Measurements from ENCODE around the gene SPATA13. TPM values are rescaled to one million over a fixed set of nuclear protein-coding genes. Genes with fewer than 3 reads are reported as not detected.

The SPATA13 gene
- total RNA-seq, 1 donor from 2014 or later, result 11.4 TPM

DNA sequence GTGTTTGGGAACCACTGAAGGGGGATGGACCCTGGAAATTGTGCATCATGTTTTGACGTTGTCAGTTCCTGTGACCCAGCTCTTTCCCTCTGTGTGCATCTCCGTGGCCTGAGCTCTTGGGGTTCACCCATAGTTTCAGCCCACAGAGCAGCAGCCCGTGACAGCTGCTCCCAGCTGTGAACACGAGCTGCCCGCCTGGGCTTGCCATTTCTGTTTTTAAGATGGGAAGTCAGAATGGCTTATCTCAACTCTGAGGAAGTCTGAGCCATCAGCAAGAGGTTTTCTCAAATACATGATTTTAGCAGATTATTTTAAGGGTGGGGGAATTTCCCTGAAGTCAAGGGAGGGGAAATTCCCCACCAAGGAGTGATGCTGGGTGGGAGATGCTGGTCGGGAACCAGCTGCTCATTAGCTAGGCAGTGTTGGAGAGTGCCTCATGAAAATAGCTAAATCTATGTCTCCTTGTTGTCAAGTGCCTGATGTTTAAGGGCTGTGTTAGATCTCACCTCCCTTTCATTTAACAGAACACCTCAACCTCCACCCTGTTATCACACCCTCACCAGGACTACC, 114.0 kb downstream of the SPATA13 start:
- Mint-ChIP-seq H3K4me1 (ENCODE audit: unreplicated experiment) (peaks cover 14% of the 10 kb centered on the region), H3K27me3 (ENCODE audit: unreplicated experiment) (peaks cover 6% of the 10 kb centered on the region), H3K27ac (ENCODE audit: unreplicated experiment) (no peak overlapping the region), H3K4me3 (ENCODE audit: unreplicated experiment) (no peak overlapping the region), H3K36me3 (ENCODE audit: low read depth, unreplicated experiment) (no peaks in the 10 kb centered on the region), H3K9me3 (ENCODE audit: unreplicated experiment) (no peaks in the 10 kb centered on the region)
- TF ChIP-seq, protein P1, sequence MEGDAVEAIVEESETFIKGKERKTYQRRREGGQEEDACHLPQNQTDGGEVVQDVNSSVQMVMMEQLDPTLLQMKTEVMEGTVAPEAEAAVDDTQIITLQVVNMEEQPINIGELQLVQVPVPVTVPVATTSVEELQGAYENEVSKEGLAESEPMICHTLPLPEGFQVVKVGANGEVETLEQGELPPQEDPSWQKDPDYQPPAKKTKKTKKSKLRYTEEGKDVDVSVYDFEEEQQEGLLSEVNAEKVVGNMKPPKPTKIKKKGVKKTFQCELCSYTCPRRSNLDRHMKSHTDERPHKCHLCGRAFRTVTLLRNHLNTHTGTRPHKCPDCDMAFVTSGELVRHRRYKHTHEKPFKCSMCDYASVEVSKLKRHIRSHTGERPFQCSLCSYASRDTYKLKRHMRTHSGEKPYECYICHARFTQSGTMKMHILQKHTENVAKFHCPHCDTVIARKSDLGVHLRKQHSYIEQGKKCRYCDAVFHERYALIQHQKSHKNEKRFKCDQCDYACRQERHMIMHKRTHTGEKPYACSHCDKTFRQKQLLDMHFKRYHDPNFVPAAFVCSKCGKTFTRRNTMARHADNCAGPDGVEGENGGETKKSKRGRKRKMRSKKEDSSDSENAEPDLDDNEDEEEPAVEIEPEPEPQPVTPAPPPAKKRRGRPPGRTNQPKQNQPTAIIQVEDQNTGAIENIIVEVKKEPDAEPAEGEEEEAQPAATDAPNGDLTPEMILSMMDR (IDR thresholded peaks at IDR 0.05; ENCODE audit: unreplicated experiment), result no peak
- no peak for DNase-seq (ENCODE audit: low spot score)

DNA sequence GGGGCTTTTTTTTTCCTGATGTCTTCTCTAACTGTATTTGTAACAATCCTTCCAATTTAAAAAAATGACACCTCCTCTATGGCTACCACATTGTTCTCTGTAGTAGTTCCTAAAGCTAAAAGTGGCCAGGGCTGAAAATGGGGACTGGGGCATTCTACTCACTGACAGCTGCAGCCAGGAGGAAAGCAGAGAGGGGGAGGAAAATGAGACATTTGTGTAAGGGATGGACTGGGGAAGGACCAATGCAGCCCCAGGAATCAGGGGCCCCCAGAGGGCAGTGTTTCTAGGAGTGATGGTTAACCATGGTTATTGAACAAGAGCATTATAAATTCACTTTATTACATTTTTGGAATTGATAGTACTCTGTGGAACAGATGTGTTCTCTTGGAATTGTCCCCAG, 114.5 kb downstream of the SPATA13 start:
- H3K27me3 Mint-ChIP-seq (ENCODE audit: unreplicated experiment), result peaks cover 6% of the 10 kb centered on the region
- H3K4me1 Mint-ChIP-seq (ENCODE audit: unreplicated experiment), result peaks cover 14% of the 10 kb centered on the region
- no peaks in the 10 kb centered on the region for H3K9me3 Mint-ChIP-seq (ENCODE audit: unreplicated experiment)
- TF ChIP-seq, protein P1 (IDR thresholded peaks at IDR 0.05; ENCODE audit: unreplicated experiment), result no peak
- no peak overlapping the region for H3K27ac Mint-ChIP-seq (ENCODE audit: unreplicated experiment)
- DNase-seq (ENCODE audit: low spot score), result no peak
- no peak overlapping the region for H3K4me3 Mint-ChIP-seq (ENCODE audit: unreplicated experiment)
- H3K36me3 Mint-ChIP-seq (ENCODE audit: low read depth, unreplicated experiment), result no peaks in the 10 kb centered on the region

DNA sequence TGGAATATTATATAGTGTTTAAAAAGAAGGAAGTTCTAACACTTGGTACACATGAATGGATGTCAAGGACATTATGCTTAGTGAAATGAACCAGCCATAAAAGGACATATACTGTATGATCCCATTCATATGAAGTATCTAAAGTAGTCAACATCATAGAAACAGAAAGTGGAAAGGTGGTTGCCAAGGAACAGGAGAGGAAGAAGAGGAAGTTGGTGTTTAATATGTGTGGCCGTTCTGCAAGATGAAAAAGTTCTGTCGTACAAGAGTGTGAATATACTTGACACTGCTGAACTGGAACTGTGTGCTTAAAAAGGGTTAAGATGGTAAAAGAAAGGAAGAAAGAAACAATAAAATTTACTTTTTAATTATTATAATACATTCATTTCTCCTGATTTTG, 115.8 kb downstream of the SPATA13 start:
- Mint-ChIP-seq H3K4me1 (ENCODE audit: unreplicated experiment) (peaks cover 9% of the 10 kb centered on the region), H3K9me3 (ENCODE audit: unreplicated experiment) (no peaks in the 10 kb centered on the region), H3K27me3 (ENCODE audit: unreplicated experiment) (peaks cover 6% of the 10 kb centered on the region), H3K4me3 (ENCODE audit: unreplicated experiment) (no peak overlapping the region), H3K36me3 (ENCODE audit: low read depth, unreplicated experiment) (no peaks in the 10 kb centered on the region), H3K27ac (ENCODE audit: unreplicated experiment) (no peak overlapping the region)
- TF ChIP-seq, protein P1 (IDR thresholded peaks at IDR 0.05; ENCODE audit: unreplicated experiment), result no peak
- no peak for DNase-seq (ENCODE audit: low spot score)

DNA sequence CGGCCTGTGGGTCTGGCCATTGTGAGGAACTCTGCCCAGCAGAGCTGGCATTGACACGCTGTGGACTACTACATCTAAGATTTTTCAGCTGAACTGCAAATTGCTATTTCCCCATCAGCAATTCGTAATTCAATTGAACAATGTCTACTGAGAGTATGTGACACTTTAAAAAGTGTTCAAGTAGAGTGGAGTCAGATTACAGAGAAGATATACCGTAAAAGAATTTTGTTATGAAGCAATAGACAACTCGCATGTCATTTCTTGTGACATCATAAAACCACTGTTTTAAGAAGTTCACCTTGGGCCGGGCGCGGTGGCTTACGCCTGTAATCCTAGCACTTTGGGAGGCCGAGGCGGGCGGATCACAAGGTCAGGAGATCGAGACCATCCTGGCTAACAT, 116.3 kb downstream of the SPATA13 start:
- Mint-ChIP-seq H3K36me3 (ENCODE audit: low read depth, unreplicated experiment) (peaks cover 2% of the 10 kb centered on the region), H3K9me3 (ENCODE audit: unreplicated experiment) (no peaks in the 10 kb centered on the region), H3K4me3 (ENCODE audit: unreplicated experiment) (no peak overlapping the region), H3K4me1 (ENCODE audit: unreplicated experiment) (peaks cover 3% of the 10 kb centered on the region), H3K27me3 (ENCODE audit: unreplicated experiment) (peaks cover 6% of the 10 kb centered on the region), H3K27ac (ENCODE audit: unreplicated experiment) (no peak overlapping the region)
- DNase-seq (ENCODE audit: low spot score), result no peak
- TF ChIP-seq, protein P1 (IDR thresholded peaks at IDR 0.05; ENCODE audit: unreplicated experiment), result no peak

DNA sequence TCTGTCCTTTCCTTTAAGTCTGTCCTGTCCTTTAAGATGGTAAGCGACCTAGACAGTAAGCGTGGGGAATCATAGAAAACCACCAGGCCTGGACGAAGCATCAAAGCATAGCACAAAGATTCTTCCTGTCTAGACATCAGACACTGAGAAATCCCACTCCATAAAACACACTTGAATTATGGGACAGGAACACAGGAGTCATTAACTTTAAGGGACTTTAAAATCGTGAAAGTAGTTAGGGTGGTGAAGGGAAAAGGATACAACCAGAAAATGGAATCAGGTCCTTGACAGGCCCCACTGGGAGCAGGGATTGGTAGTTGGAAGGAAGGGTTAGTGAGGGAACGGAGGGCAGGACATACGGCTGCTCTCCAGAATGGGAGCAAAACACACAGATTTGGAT, 117.2 kb downstream of the SPATA13 start:
- Mint-ChIP-seq H3K4me1 (ENCODE audit: unreplicated experiment) (peaks cover 6% of the 10 kb centered on the region), H3K36me3 (ENCODE audit: low read depth, unreplicated experiment) (peaks cover 3% of the 10 kb centered on the region), H3K9me3 (ENCODE audit: unreplicated experiment) (no peaks in the 10 kb centered on the region), H3K27me3 (ENCODE audit: unreplicated experiment) (peaks cover 6% of the 10 kb centered on the region), H3K4me3 (ENCODE audit: unreplicated experiment) (no peak overlapping the region), H3K27ac (ENCODE audit: unreplicated experiment) (no peak overlapping the region)
- no peak for DNase-seq (ENCODE audit: low spot score)
- TF ChIP-seq, protein P1 (IDR thresholded peaks at IDR 0.05; ENCODE audit: unreplicated experiment), result no peak
